ENCODE results near the gene PPP3CA. TPM values are rescaled to one million over a fixed set of nuclear protein-coding genes. Genes with fewer than 3 reads are reported as not detected.

The PPP3CA gene
- total RNA-seq, 1 donor from 2014 or later, result 40.2 TPM

DNA sequence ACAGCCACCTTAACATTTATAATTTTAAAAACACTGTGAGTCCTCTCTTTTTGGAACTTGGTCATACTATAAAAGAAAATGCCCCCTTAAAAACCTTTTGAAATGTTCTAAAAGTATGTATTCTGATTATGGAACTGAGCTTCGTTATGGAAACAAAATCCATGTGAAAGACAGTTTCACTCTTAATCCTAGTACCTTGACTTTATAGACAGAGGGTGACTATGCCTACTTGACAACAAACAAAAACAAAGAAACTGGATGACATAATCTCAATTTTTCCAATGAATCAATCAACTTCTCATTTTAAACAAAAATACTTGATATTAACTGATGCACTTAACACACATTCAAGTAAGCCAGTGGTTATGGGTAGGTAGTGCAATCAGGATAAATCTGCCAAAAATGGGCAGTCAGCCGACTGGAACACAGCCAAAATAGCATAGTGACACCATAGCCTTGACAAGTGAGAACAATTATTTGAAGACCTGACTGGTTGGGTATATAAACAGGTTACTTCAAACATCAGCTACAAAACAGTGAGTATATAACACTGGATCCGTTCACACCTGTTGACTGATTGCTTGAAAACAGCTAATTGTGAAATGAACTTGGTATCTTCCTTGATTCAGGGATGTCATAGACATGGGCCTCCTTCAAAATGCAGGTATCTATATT is 265.5 kb downstream of the PPP3CA start:
- H3K27ac ChIP-seq (ENCODE audit: low read depth, low read length), result no peak overlapping the region
- no peaks in the 10 kb centered on the region for H3K9me3 ChIP-seq (ENCODE audit: control insufficient read depth in 3 of 3, low read length in 3 of 3)
- H3K27me3 ChIP-seq (ENCODE audit: control insufficient read depth in 3 of 3, insufficient read depth in 3 of 3, low read length in 3 of 3), result no peaks in the 10 kb centered on the region
- no peaks in the 10 kb centered on the region for H3K4me1 ChIP-seq (ENCODE audit: control insufficient read depth in 3 of 3, insufficient read depth in 3 of 3, low read length in 3 of 3)
- H3K4me3 ChIP-seq (ENCODE audit: low read length in 3 of 3), result no peak overlapping the region
- no peaks in the 10 kb centered on the region for H3K36me3 ChIP-seq (ENCODE audit: control insufficient read depth in 3 of 3, insufficient read depth in 3 of 3, low read length in 3 of 3)
- H3K9ac ChIP-seq (ENCODE audit: low read depth in 1 of 3, low read length in 3 of 3), result no peak overlapping the region

DNA sequence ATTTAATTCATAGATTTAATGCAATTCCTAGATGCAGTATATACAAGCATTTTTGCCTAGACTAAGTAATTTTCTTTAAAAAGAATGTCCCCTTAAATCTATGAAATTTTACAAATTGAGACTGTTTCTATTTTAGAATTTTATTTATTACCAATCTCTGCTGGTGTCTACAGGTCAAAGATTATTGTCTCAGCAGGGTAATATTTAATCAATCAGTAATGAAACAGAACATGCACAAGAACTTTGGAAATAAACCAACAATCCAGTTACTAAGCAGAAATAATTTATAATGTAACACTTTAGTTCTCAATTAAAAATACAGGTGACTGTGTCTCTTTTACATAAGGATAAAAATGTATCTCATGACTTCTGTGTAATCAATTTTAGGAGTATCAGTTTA is 266.2 kb downstream of the PPP3CA start:
- Histone ChIP-seq H3K4me3 (ENCODE audit: low read length in 3 of 3) (no peak overlapping the region), H3K36me3 (ENCODE audit: control insufficient read depth in 3 of 3, insufficient read depth in 3 of 3, low read length in 3 of 3) (no peaks in the 10 kb centered on the region), H3K27ac (ENCODE audit: low read depth, low read length) (no peak overlapping the region), H3K4me1 (ENCODE audit: control insufficient read depth in 3 of 3, insufficient read depth in 3 of 3, low read length in 3 of 3) (no peaks in the 10 kb centered on the region), H3K9ac (ENCODE audit: low read depth in 1 of 3, low read length in 3 of 3) (no peak overlapping the region), H3K9me3 (ENCODE audit: control insufficient read depth in 3 of 3, low read length in 3 of 3) (no peaks in the 10 kb centered on the region), H3K27me3 (ENCODE audit: control insufficient read depth in 3 of 3, insufficient read depth in 3 of 3, low read length in 3 of 3) (no peaks in the 10 kb centered on the region)

DNA sequence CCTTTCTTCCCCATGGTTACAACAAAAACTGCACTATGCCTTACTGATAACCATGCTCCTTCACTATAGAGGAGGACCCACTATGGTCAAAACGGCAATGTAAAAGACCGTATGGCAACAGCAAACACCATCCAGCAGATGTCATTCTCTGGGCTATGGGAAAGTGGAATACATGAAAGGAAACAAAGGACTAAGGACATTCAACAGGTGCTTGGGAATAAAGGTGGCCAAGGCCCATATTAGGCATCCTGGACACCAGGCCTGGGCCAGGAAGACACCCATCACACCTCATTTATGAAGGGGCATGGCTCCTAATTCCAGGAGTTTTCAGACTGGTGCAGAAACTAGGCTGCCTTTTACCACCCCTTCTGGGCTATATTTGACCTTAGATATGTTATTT is 268.4 kb downstream of the PPP3CA start:
- Histone ChIP-seq H3K9ac (ENCODE audit: low read depth in 1 of 3, low read length in 3 of 3) (no peak overlapping the region), H3K36me3 (ENCODE audit: control insufficient read depth in 3 of 3, insufficient read depth in 3 of 3, low read length in 3 of 3) (no peaks in the 10 kb centered on the region), H3K4me1 (ENCODE audit: control insufficient read depth in 3 of 3, insufficient read depth in 3 of 3, low read length in 3 of 3) (no peaks in the 10 kb centered on the region), H3K4me3 (ENCODE audit: low read length in 3 of 3) (no peak overlapping the region), H3K27ac (ENCODE audit: low read depth, low read length) (no peak overlapping the region), H3K27me3 (ENCODE audit: control insufficient read depth in 3 of 3, insufficient read depth in 3 of 3, low read length in 3 of 3) (no peaks in the 10 kb centered on the region), H3K9me3 (ENCODE audit: control insufficient read depth in 3 of 3, low read length in 3 of 3) (no peaks in the 10 kb centered on the region)

DNA sequence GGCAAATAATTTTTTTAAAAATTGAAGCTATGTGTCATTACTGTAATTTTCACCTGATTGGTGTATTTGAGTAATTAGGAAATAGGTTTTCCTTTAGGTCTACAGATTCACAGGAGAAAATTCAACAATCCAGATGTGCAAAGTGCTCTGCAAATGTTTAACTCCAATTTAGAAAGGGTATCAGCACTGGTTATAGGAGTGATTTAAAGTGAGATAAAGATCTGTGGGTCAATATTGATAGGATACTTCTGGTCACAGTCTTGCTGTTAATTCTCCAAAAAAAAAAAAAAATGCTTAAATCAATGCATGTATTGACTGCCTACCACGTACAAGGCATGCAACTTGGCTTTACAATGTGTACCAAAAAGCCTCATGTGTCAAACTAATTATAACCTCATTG is 271.3 kb downstream of the PPP3CA start:
- no peak overlapping the region for H3K9ac ChIP-seq (ENCODE audit: low read depth in 1 of 3, low read length in 3 of 3)
- no peaks in the 10 kb centered on the region for H3K4me1 ChIP-seq (ENCODE audit: control insufficient read depth in 3 of 3, insufficient read depth in 3 of 3, low read length in 3 of 3)
- H3K36me3 ChIP-seq (ENCODE audit: control insufficient read depth in 3 of 3, insufficient read depth in 3 of 3, low read length in 3 of 3), result peaks cover 0 to 2% (median 0%) of the 10 kb centered on the region in 3 donors
- H3K27ac ChIP-seq (ENCODE audit: low read depth, low read length), result no peak overlapping the region
- H3K9me3 ChIP-seq (ENCODE audit: control insufficient read depth in 3 of 3, low read length in 3 of 3), result no peaks in the 10 kb centered on the region
- H3K4me3 ChIP-seq (ENCODE audit: low read length in 3 of 3), result no peak overlapping the region
- no peaks in the 10 kb centered on the region for H3K27me3 ChIP-seq (ENCODE audit: control insufficient read depth in 3 of 3, insufficient read depth in 3 of 3, low read length in 3 of 3)

DNA sequence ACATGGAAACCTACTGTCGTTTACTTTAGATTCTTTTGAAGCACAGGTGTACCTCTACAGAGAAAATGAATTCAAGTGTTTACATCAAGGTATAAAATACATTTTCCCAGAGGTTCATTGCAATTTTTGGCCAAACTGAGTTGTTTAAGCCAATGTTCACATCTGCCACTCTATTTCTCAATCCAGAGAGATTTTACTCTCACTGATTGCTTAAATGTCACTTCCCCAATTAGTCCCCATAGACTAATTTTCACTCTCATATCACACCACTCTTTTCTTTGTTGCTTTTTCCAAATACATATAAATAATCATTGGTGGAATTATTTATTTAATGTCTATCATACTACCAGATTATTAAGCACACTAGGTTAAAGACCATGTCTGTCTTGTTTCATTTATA is 271.8 kb downstream of the PPP3CA start:
- Histone ChIP-seq H3K36me3 (ENCODE audit: control insufficient read depth in 3 of 3, insufficient read depth in 3 of 3, low read length in 3 of 3) (peaks cover 0 to 2% (median 0%) of the 10 kb centered on the region in 3 donors), H3K27ac (ENCODE audit: low read depth, low read length) (no peak overlapping the region), H3K4me3 (ENCODE audit: low read length in 3 of 3) (no peak overlapping the region), H3K4me1 (ENCODE audit: control insufficient read depth in 3 of 3, insufficient read depth in 3 of 3, low read length in 3 of 3) (no peaks in the 10 kb centered on the region), H3K27me3 (ENCODE audit: control insufficient read depth in 3 of 3, insufficient read depth in 3 of 3, low read length in 3 of 3) (no peaks in the 10 kb centered on the region), H3K9me3 (ENCODE audit: control insufficient read depth in 3 of 3, low read length in 3 of 3) (no peaks in the 10 kb centered on the region), H3K9ac (ENCODE audit: low read depth in 1 of 3, low read length in 3 of 3) (no peak overlapping the region)

DNA sequence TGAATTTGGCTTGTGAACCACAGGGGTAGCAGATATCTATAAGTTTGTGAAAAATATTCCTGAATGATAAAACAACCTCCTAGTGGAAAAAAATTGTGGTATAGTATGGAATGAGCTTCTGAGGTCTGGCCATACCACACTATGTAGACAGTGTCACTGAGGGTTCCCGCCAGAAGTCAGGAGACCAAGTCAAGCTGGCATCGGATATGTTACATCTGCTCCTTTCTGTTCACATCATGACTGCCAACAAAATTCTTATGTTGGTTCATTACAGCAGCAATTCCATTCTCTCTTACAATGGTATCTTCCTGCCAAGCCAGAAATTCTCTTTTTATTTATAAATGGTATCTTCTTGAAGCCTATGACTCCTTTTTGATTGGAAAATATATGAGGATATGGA is 273.0 kb downstream of the PPP3CA start:
- no peaks in the 10 kb centered on the region for H3K9me3 ChIP-seq (ENCODE audit: control insufficient read depth in 3 of 3, low read length in 3 of 3)
- H3K36me3 ChIP-seq (ENCODE audit: control insufficient read depth in 3 of 3, insufficient read depth in 3 of 3, low read length in 3 of 3), result peaks cover 0 to 2% (median 0%) of the 10 kb centered on the region in 3 donors
- no peak overlapping the region for H3K9ac ChIP-seq (ENCODE audit: low read depth in 1 of 3, low read length in 3 of 3)
- no peak overlapping the region for H3K4me3 ChIP-seq (ENCODE audit: low read length in 3 of 3)
- no peaks in the 10 kb centered on the region for H3K4me1 ChIP-seq (ENCODE audit: control insufficient read depth in 3 of 3, insufficient read depth in 3 of 3, low read length in 3 of 3)
- no peaks in the 10 kb centered on the region for H3K27me3 ChIP-seq (ENCODE audit: control insufficient read depth in 3 of 3, insufficient read depth in 3 of 3, low read length in 3 of 3)
- no peak overlapping the region for H3K27ac ChIP-seq (ENCODE audit: low read depth, low read length)

DNA sequence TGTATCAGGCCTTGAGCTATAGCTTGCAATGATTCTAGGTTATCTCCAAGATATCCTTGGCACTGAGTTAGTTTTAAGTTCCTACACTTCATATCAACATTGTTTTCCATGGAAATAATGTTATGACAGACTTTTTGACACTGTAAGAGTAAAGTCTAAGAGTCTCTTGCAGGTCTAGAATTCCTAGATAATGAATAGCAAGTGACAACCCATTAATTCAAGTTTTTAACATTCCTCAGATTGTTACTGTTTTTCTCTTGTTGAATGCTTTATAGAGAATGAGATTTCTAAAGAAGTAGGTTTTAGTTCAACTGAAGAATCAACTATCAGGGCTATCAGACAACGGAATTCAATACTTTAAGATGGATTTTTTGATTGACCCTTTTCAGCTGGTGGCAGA is 276.1 kb downstream of the PPP3CA start:
- Histone ChIP-seq H3K27ac (ENCODE audit: low read depth, low read length) (no peak overlapping the region), H3K4me3 (ENCODE audit: low read length in 3 of 3) (no peak overlapping the region), H3K36me3 (ENCODE audit: control insufficient read depth in 3 of 3, insufficient read depth in 3 of 3, low read length in 3 of 3) (peaks cover 0 to 2% (median 0%) of the 10 kb centered on the region in 3 donors), H3K9me3 (ENCODE audit: control insufficient read depth in 3 of 3, low read length in 3 of 3) (no peaks in the 10 kb centered on the region), H3K4me1 (ENCODE audit: control insufficient read depth in 3 of 3, insufficient read depth in 3 of 3, low read length in 3 of 3) (no peaks in the 10 kb centered on the region), H3K9ac (ENCODE audit: low read depth in 1 of 3, low read length in 3 of 3) (no peak overlapping the region), H3K27me3 (ENCODE audit: control insufficient read depth in 3 of 3, insufficient read depth in 3 of 3, low read length in 3 of 3) (no peaks in the 10 kb centered on the region)

DNA sequence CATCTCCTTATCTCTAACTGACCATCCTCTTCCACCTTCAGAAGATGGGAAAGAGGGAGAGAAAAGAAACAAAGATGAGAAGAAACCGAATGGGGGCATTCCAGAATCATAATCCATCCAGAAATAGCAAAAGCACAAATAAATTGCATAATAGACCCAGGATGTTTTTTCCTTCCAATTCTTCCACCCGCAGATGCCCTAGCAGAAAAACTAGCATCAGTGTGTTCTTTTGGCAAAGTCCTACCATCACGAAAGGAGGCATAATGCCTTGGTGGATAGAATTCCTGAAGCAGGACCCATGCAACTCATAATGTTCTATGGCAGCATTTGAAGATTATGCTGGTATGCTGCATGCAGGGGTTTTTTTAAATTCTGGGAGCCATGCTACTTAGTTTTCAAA is 279.2 kb downstream of the PPP3CA start:
- Histone ChIP-seq H3K4me1 (ENCODE audit: control insufficient read depth in 3 of 3, insufficient read depth in 3 of 3, low read length in 3 of 3) (peaks cover 3 to 6% (median 5%) of the 10 kb centered on the region in 3 donors), H3K9ac (ENCODE audit: low read depth in 1 of 3, low read length in 3 of 3) (no peak overlapping the region), H3K27ac (ENCODE audit: low read depth, low read length) (no peak overlapping the region), H3K27me3 (ENCODE audit: control insufficient read depth in 3 of 3, insufficient read depth in 3 of 3, low read length in 3 of 3) (no peaks in the 10 kb centered on the region), H3K4me3 (ENCODE audit: low read length in 3 of 3) (no peak overlapping the region), H3K36me3 (ENCODE audit: control insufficient read depth in 3 of 3, insufficient read depth in 3 of 3, low read length in 3 of 3) (peaks cover 0 to 2% (median 0%) of the 10 kb centered on the region in 3 donors), H3K9me3 (ENCODE audit: control insufficient read depth in 3 of 3, low read length in 3 of 3) (no peaks in the 10 kb centered on the region)

DNA sequence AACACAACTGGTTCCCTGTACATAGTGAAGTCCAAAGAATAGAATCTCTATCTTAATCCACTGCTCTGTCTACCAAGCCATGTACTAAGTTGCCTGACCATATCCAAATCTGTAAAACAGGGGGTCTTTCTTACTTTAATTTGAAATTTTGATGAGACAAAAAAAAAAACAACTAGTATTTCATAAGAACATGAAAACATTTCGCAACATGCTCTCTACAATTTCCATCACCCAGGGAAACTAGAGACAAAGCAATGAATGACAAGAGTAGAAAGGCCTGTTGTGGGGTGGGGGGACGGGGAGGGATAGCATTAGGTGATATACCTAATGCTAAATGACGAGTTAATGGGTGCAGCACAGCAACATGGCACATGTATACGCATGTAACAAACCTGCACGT is 279.9 kb downstream of the PPP3CA start:
- Histone ChIP-seq H3K27ac (ENCODE audit: low read depth, low read length) (no peak overlapping the region), H3K9ac (ENCODE audit: low read depth in 1 of 3, low read length in 3 of 3) (no peak overlapping the region), H3K4me1 (ENCODE audit: control insufficient read depth in 3 of 3, insufficient read depth in 3 of 3, low read length in 3 of 3) (peaks cover 3 to 6% (median 5%) of the 10 kb centered on the region in 3 donors), H3K27me3 (ENCODE audit: control insufficient read depth in 3 of 3, insufficient read depth in 3 of 3, low read length in 3 of 3) (no peaks in the 10 kb centered on the region), H3K36me3 (ENCODE audit: control insufficient read depth in 3 of 3, insufficient read depth in 3 of 3, low read length in 3 of 3) (peaks cover 0 to 5% (median 0%) of the 10 kb centered on the region in 3 donors), H3K9me3 (ENCODE audit: control insufficient read depth in 3 of 3, low read length in 3 of 3) (no peaks in the 10 kb centered on the region), H3K4me3 (ENCODE audit: low read length in 3 of 3) (no peak overlapping the region)

DNA sequence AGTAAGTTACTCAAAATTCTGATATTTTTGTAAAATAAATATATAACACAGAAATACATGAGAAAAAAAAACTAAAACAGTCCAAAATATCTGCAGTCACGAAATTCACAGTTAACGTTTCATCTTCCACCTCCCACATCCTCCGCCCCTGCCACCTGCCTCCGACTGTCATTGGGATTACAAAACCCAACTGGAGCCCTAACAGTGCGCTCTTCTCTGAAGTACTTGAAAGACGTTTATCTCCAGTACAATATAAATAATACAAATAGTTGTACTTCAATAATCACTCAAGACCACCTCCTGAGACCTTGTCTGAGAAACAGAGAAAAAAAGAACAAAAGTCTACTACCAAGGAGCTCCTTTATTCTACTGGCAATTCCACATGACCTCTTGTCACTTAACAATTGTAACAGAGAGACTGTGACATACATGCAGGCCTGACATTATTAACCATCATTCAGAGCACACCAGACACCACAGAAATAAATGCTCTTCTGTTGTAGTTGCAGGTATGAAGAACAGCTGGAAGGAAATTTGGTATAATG is 280.6 kb downstream of the PPP3CA start:
- H3K27me3 ChIP-seq (ENCODE audit: control insufficient read depth in 3 of 3, insufficient read depth in 3 of 3, low read length in 3 of 3), result no peaks in the 10 kb centered on the region
- peaks cover 0 to 3% (median 0%) of the 10 kb centered on the region in 3 donors for H3K36me3 ChIP-seq (ENCODE audit: control insufficient read depth in 3 of 3, insufficient read depth in 3 of 3, low read length in 3 of 3)
- no peaks in the 10 kb centered on the region for H3K9me3 ChIP-seq (ENCODE audit: control insufficient read depth in 3 of 3, low read length in 3 of 3)
- no peak overlapping the region for H3K27ac ChIP-seq (ENCODE audit: low read depth, low read length)
- H3K9ac ChIP-seq (ENCODE audit: low read depth in 1 of 3, low read length in 3 of 3), result no peak overlapping the region
- no peak overlapping the region for H3K4me3 ChIP-seq (ENCODE audit: low read length in 3 of 3)
- peaks cover 3 to 6% (median 5%) of the 10 kb centered on the region in 3 donors for H3K4me1 ChIP-seq (ENCODE audit: control insufficient read depth in 3 of 3, insufficient read depth in 3 of 3, low read length in 3 of 3)
